H9 (cell line): Measurements from ENCODE around the gene SMIM1. TPM values are rescaled to one million over a fixed set of nuclear protein-coding genes. Genes with fewer than 3 reads are reported as not detected.

Experiments used
- DNase-seq: peaks from one replicate; pipeline ENCODE4 v3.0.0-alpha.2; 2017
- H2AFZ ChIP-seq: one replicate; pipeline ENCODE4 v1.6.1; 2013; ENCODE audit warnings: mild to moderate bottlenecking, low read length, control low read depth, moderate library complexity
- H2AK5ac ChIP-seq: 2 replicates; pipeline ENCODE4 v1.6.1; 2013; ENCODE audit warnings: low read length, control low read depth, mixed read lengths; ENCODE audit not compliant: insufficient read length
- H2BK120ac ChIP-seq: one replicate; pipeline ENCODE4 v1.6.1; 2013; ENCODE audit warnings: low read depth, mild to moderate bottlenecking, low read length, control low read depth, inconsistent platforms; ENCODE audit not compliant: poor library complexity, severe bottlenecking
- H2BK12ac ChIP-seq: 2 replicates; pipeline ENCODE4 v1.6.1; 2013; ENCODE audit warnings: low read length, control low read depth, mixed read lengths, low read depth; ENCODE audit not compliant: insufficient read length
- H2BK15ac ChIP-seq: 2 replicates; pipeline ENCODE4 v1.6.1; 2013; ENCODE audit warnings: low read depth, low read length, control low read depth
- H2BK20ac ChIP-seq: one replicate; pipeline ENCODE4 v1.6.1; 2013; ENCODE audit warnings: low read depth, mild to moderate bottlenecking, low read length, control low read depth, inconsistent platforms; ENCODE audit not compliant: poor library complexity, severe bottlenecking
- H2BK5ac ChIP-seq: 2 replicates; pipeline ENCODE4 v1.6.1; 2013; ENCODE audit warnings: low read length, control low read depth, mixed read lengths; ENCODE audit not compliant: insufficient read length
- H3K14ac ChIP-seq: 2 replicates; pipeline ENCODE4 v1.6.1; 2013; ENCODE audit warnings: low read length, control low read depth; ENCODE audit not compliant: insufficient read depth
- H3K18ac ChIP-seq: 2 replicates; pipeline ENCODE4 v1.6.1; 2013; ENCODE audit warnings: low read depth, mild to moderate bottlenecking, mixed read lengths, low read length, control low read depth; ENCODE audit not compliant: insufficient read length
- H3K23ac ChIP-seq: 2 replicates; pipeline ENCODE4 v1.6.1; 2013; ENCODE audit warnings: low read length, control low read depth, mixed read lengths, low read depth; ENCODE audit not compliant: insufficient read length
- H3K23me2 ChIP-seq: 2 replicates; pipeline ENCODE4 v1.6.1; 2013; ENCODE audit warnings: low read depth, mild to moderate bottlenecking, mixed read lengths, low read length, control low read depth; ENCODE audit not compliant: insufficient read length, poor library complexity, severe bottlenecking
- H3K27ac ChIP-seq: 2 replicates; pipeline ENCODE4 v1.5.1; 2013; ENCODE audit warnings: low read length, control low read depth, mixed read lengths, low read depth; ENCODE audit not compliant: insufficient read length
- H3K27me3 ChIP-seq: 2 replicates; pipeline ENCODE4 v1.6.1; 2013; ENCODE audit warnings: low read length, control low read depth, inconsistent platforms; ENCODE audit not compliant: insufficient read depth
- H3K4ac ChIP-seq: 2 replicates; pipeline ENCODE4 v1.6.1; 2013; ENCODE audit warnings: low read depth, mild to moderate bottlenecking, control low read depth, inconsistent platforms, low read length, moderate library complexity
- H3K4me1 ChIP-seq: 2 replicates; pipeline ENCODE4 v1.6.1; 2013; ENCODE audit warnings: low read length, control low read depth, inconsistent platforms; ENCODE audit not compliant: insufficient read depth
- H3K4me2 ChIP-seq: 2 replicates; pipeline ENCODE4 v1.6.1; 2013; ENCODE audit warnings: low read length, control low read depth, mixed read lengths; ENCODE audit not compliant: insufficient read length, insufficient read depth
- H3K56ac ChIP-seq: 2 replicates; pipeline ENCODE4 v1.6.1; 2013; ENCODE audit warnings: low read depth, mild to moderate bottlenecking, mixed read lengths, low read length, control low read depth; ENCODE audit not compliant: insufficient read length
- H3K79me1 ChIP-seq: 2 replicates; pipeline ENCODE4 v1.6.1; 2013; ENCODE audit warnings: low read depth, mild to moderate bottlenecking, moderate library complexity, low read length, control low read depth, inconsistent platforms; ENCODE audit not compliant: insufficient read depth, poor library complexity, severe bottlenecking
- H3K79me2 ChIP-seq: 2 replicates; pipeline ENCODE4 v1.6.1; 2013; ENCODE audit warnings: low read length, control low read depth, inconsistent platforms; ENCODE audit not compliant: insufficient read depth
- H3K9ac ChIP-seq: 2 replicates; pipeline ENCODE4 v1.6.1; 2013; ENCODE audit warnings: low read length, control low read depth, mixed read lengths; ENCODE audit not compliant: insufficient read length; ENCODE audit errors: extremely low read depth
- H3K9me3 ChIP-seq: one replicate; pipeline ENCODE4 v1.6.1; 2013; ENCODE audit warnings: low read depth, low read length, inconsistent platforms; ENCODE audit not compliant: control insufficient read depth
- H3T11ph ChIP-seq: one replicate; pipeline ENCODE4 v1.6.1; 2013; ENCODE audit warnings: mild to moderate bottlenecking, low read length, control low read depth, inconsistent platforms
- H4K20me1 ChIP-seq: one replicate; pipeline ENCODE4 v1.6.1; 2013; ENCODE audit not compliant: control insufficient read depth, insufficient read length, insufficient read depth
- H4K5ac ChIP-seq: 2 replicates; pipeline ENCODE4 v1.6.1; 2013; ENCODE audit warnings: low read depth, mild to moderate bottlenecking, mixed read lengths, low read length, control low read depth; ENCODE audit not compliant: insufficient read length
- H4K8ac ChIP-seq: replicated peaks from 2 replicates; pipeline ENCODE4 v1.6.1; 2013; ENCODE audit warnings: low read length, control low read depth, mixed read lengths, low read depth; ENCODE audit not compliant: insufficient read length
- H4K91ac ChIP-seq: 2 replicates; pipeline ENCODE4 v1.6.1; 2013; ENCODE audit warnings: low read depth, mild to moderate bottlenecking, moderate library complexity, mixed read lengths, low read length, control low read depth; ENCODE audit not compliant: insufficient read length
- H3K27ac Mint-ChIP-seq, 3 experiments: 2 replicates in 2 of 3; 3 replicates in 1 of 3; pipeline ENCODE4 v1.8.0; 2020 to 2021; ENCODE audit warnings: mixed read lengths in 3 of 3, mild to moderate bottlenecking in 1 of 3, moderate library complexity in 1 of 3
- H3K27me3 Mint-ChIP-seq: 2 replicates; pipeline ENCODE4 v1.8.0; 2021; ENCODE audit warnings: low read depth, mild to moderate bottlenecking, moderate library complexity, mixed read lengths
- H3K36me3 Mint-ChIP-seq, 3 experiments: 2 replicates in 2 of 3; 3 replicates in 1 of 3; pipeline ENCODE4 v1.8.0; 2020 to 2021; ENCODE audit warnings: low read depth in 3 of 3, mixed read lengths in 3 of 3; ENCODE audit not compliant: insufficient read depth in 1 of 3
- H3K4me1 Mint-ChIP-seq, 2 experiments: 2 replicates each; pipeline ENCODE4 v1.8.0; 2020; ENCODE audit warnings: mixed read lengths in 2 of 2
- H3K4me3 Mint-ChIP-seq, 2 experiments: 2 replicates in 1 of 2; 3 replicates in 1 of 2; pipeline ENCODE4 v1.8.0; 2020 to 2021; ENCODE audit warnings: mild to moderate bottlenecking in 2 of 2, mixed read lengths in 2 of 2, moderate library complexity in 1 of 2
- H3K9me3 Mint-ChIP-seq, 2 experiments: 2 replicates in 1 of 2; 3 replicates in 1 of 2; pipeline ENCODE4 v1.8.0; 2020; ENCODE audit warnings: mild to moderate bottlenecking in 2 of 2, mixed read lengths in 2 of 2, moderate library complexity in 1 of 2
- WGBS: extraction: QIAGEN DNeasy Blood & Tissue Kit; methylation state at CpG from one replicate; pipeline ENCODE4 v1.1.7; 2013; ENCODE audit warnings: missing lambda C conversion rate, low lambda C conversion rate, mixed read lengths; ENCODE audit not compliant: insufficient read length; ENCODE audit errors: extremely low coverage; 5-methylcytosine and 5-hydroxymethylcytosine counted together
- total RNA-seq: library from RNA; stranded (reverse); gene quantifications from 2 replicates; pipeline ENCODE4 v1.2.1, GENCODE V29; 2021
- TF ChIP-seq, protein P1 (sequence below): fragments of 200-600 bp; sonication (generic); conservative IDR thresholded peaks from 3 replicates; pipeline ENCODE4 v1.8.0; 2021; ENCODE audit warnings: antibody characterized with exemption, mild to moderate bottlenecking

Gene SMIM1
- total RNA-seq, 1 experiment from 2014 or later = 5.3 TPM

DNA sequence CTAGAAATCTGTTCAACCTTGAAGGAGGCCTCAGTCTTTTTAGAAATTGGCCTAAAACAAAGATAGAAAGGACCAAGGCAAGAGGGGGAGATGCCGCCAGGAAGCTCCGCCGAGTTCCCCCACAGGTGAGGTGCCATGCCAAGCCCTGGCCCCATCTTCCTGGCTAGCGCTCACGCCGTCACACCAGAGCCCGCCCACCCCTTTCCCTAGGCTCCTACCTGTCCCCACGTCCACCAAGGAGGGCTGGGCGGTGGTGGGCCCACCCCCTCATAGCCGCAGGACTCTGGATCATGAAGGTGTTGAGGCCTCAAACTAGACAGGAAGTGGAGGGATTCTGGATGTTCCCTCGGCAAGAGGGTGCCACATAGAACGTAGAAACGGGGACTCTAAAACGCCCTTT, 35.8 kb upstream of the SMIM1 start:
- Mint-ChIP-seq H3K4me3 (no peak overlapping the region), H3K27ac (no peak overlapping the region), H3K9me3 (no peaks in the 10 kb centered on the region), H3K4me1 (peaks cover 0 to 13% of the 10 kb centered on the region in 2 experiments; a peak in 2 of 4 replicates), H3K36me3 (peaks cover 13 to 26% (median 17%) of the 10 kb centered on the region in 3 experiments; a peak in 6 of 7 replicates), H3K27me3 (no peaks in the 10 kb centered on the region)
- Histone ChIP-seq H2BK15ac (no peak overlapping the region), H3K79me2 (no peaks in the 10 kb centered on the region), H4K91ac (no peak overlapping the region), H3K4ac (no peak overlapping the region), H3K9ac (no peak overlapping the region), H3K9me3 (no peaks in the 10 kb centered on the region), H3K79me1 (no peaks in the 10 kb centered on the region), H3K14ac (no peak overlapping the region), H2BK120ac (no peak overlapping the region), H4K20me1 (peaks cover 2% of the 10 kb centered on the region), H3K18ac (no peak overlapping the region), H3K27ac (no peak overlapping the region), H3K23me2 (no peaks in the 10 kb centered on the region), H2BK5ac (no peak overlapping the region), H4K8ac (no peak overlapping the region), H2BK20ac (no peak overlapping the region), H2AFZ (no peak overlapping the region), H2AK5ac (no peak overlapping the region), H3T11ph (no peak overlapping the region), H3K4me2 (no peak overlapping the region), H2BK12ac (no peak overlapping the region), H3K23ac (no peak overlapping the region), H3K4me1 (no peaks in the 10 kb centered on the region), H3K27me3 (no peaks in the 10 kb centered on the region), H4K5ac (no peak overlapping the region), H3K56ac (no peak overlapping the region)
- no peak for DNase-seq
- TF ChIP-seq, protein P1, sequence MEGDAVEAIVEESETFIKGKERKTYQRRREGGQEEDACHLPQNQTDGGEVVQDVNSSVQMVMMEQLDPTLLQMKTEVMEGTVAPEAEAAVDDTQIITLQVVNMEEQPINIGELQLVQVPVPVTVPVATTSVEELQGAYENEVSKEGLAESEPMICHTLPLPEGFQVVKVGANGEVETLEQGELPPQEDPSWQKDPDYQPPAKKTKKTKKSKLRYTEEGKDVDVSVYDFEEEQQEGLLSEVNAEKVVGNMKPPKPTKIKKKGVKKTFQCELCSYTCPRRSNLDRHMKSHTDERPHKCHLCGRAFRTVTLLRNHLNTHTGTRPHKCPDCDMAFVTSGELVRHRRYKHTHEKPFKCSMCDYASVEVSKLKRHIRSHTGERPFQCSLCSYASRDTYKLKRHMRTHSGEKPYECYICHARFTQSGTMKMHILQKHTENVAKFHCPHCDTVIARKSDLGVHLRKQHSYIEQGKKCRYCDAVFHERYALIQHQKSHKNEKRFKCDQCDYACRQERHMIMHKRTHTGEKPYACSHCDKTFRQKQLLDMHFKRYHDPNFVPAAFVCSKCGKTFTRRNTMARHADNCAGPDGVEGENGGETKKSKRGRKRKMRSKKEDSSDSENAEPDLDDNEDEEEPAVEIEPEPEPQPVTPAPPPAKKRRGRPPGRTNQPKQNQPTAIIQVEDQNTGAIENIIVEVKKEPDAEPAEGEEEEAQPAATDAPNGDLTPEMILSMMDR = no peak
- no CpG with 5 or more reads among the region's 14 CpGs for WGBS
